NB4 (cell line): ENCODE results near the gene HOXB1.

Experiments
- POLR2A ChIP-seq: IDR thresholded peaks from 2 replicates; pipeline ENCODE4 v1.6.1; 2011; ENCODE audit warnings: mild to moderate bottlenecking; ENCODE audit not compliant: insufficient read length; ENCODE audit errors: extremely low read depth
- TF ChIP-seq, protein P1 (sequence below): IDR thresholded peaks from one replicate; pipeline ENCODE4 v1.5.1; 2012; ENCODE audit warnings: low read depth, low read length

GRCh38 chr17:48567646-48568354 lies 37.0 kb upstream of the HOXB1 start:
- TF ChIP-seq, protein P1, sequence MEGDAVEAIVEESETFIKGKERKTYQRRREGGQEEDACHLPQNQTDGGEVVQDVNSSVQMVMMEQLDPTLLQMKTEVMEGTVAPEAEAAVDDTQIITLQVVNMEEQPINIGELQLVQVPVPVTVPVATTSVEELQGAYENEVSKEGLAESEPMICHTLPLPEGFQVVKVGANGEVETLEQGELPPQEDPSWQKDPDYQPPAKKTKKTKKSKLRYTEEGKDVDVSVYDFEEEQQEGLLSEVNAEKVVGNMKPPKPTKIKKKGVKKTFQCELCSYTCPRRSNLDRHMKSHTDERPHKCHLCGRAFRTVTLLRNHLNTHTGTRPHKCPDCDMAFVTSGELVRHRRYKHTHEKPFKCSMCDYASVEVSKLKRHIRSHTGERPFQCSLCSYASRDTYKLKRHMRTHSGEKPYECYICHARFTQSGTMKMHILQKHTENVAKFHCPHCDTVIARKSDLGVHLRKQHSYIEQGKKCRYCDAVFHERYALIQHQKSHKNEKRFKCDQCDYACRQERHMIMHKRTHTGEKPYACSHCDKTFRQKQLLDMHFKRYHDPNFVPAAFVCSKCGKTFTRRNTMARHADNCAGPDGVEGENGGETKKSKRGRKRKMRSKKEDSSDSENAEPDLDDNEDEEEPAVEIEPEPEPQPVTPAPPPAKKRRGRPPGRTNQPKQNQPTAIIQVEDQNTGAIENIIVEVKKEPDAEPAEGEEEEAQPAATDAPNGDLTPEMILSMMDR = no peak
- no peak for TF ChIP-seq POLR2A
